Measurements from ENCODE around the gene SUPT20HL2.

DNA sequence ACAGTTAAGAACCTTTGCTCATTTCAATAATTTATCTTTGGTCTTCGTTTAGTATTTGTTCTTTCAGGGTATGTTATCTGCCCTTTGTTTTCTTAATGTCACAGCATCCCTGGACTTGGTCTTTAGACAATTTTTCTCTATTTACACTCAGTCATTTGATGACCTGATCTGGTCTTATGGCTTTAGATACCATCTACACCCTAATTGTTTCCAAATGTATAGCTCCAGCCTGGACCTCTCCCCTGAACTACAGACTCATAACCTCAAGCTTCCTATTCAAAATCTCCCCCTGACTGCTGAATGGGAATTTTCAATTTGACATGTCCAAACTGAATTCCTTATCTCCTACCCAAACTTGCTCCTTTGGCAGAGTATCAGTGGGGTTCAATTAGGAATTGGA is 3.7 kb upstream of the SUPT20HL2 start:
- TF ChIP-seq CTCF (IDR thresholded peaks at IDR 0.05): no peak
- TF ChIP-seq POLR2A (IDR thresholded peaks at IDR 0.05): no peak

Measured in transverse colon (tissue), 3 donors.